Measurements from ENCODE around the gene BPGM. TPM values are rescaled to one million over a fixed set of nuclear protein-coding genes. Genes with fewer than 3 reads are reported as not detected.

Gene BPGM
- polyA plus RNA-seq, 1 experiment: 43.1 TPM

- no peak overlapping the region for H3K4me3 ChIP-seq (ENCODE audit: low read depth, low read length)
- DNase-seq (ENCODE audit: low read depth, low spot score): no peak
- CTCF ChIA-PET: interaction anchor here (0.8 to 2.0 kb wide), 3 partner anchors 9 to 35 kb away, joined by 3 to 7 read pairs (median 6); no protein-coding TSS in a partner anchor
- TF ChIP-seq CTCF (IDR thresholded peaks at IDR 0.05; ENCODE audit: low read depth, low read length): no peak
- H3K9me3 ChIP-seq (ENCODE audit: control insufficient read depth, insufficient read depth, low read length): no peaks in the 10 kb centered on the region
- no peak overlapping the region for H3K27ac ChIP-seq (ENCODE audit: low read depth, low read length)
- H3K27me3 ChIP-seq (ENCODE audit: control insufficient read depth, insufficient read depth, low read length): no peaks in the 10 kb centered on the region
- POLR2A ChIA-PET: no interaction called here
Observed at GRCh38 chr7:134667899-134668298, 21.2 kb downstream of the BPGM start.

DNA sequence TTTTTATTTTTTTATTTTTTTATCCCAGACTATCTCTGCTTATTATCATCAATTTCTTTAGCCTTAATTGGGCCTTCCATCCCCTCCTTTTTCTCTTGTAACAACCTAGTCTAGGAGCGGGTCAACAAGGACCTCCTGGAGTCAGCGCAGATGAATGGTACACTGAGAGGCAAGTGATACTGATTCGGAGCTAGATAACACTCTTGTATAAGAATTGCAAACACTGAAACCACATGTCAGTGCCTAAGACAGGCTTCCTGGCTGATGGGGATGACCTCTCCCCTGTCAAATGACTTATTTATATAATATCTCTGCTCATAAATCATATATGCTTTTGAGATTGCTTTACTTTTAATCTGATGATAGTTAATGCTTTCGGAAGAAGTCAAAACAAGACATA lies 22.7 kb downstream of the BPGM start:
- H3K27ac ChIP-seq (ENCODE audit: low read depth, low read length): no peak overlapping the region
- no peak for TF ChIP-seq CTCF (IDR thresholded peaks at IDR 0.05; ENCODE audit: low read depth, low read length)
- ChIA-PET CTCF (interaction anchor here (1.0 to 2.0 kb wide), 2 partner anchors 20 to 236 kb away, joined by 3 to 7 read pairs; no protein-coding TSS in a partner anchor), POLR2A (no interaction called here)
- H3K27me3 ChIP-seq (ENCODE audit: control insufficient read depth, insufficient read depth, low read length): no peaks in the 10 kb centered on the region
- no peaks in the 10 kb centered on the region for H3K9me3 ChIP-seq (ENCODE audit: control insufficient read depth, insufficient read depth, low read length)
- no peak for DNase-seq (ENCODE audit: low read depth, low spot score)
- no peak overlapping the region for H3K4me3 ChIP-seq (ENCODE audit: low read depth, low read length)

DNA sequence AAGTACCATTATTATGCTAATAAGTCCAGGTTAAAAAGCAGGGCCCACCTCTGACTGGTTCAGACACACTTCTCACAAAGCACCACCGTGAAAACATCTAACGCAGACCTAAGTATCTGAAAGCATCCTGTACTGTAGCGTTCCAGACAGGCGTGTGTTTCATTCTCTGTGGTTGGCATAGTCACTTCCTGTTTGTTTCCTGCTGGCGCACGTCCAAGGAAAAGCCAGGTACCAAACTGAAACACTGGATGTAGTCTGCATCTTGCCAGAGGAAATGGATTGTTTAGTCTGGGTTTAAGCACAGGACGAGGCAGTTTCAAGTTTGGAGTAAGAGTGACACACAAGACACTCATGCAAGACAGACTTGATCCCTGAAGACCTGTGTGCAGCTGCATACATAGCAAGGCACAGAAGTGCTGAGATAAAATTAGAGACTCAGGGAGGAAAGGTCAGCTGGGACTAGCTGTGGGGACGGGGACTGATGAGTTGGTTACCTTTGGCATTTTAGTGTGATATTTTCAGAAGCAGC lies 23.3 kb downstream of the BPGM start:
- Histone ChIP-seq H3K27ac (ENCODE audit: low read depth, low read length) (no peak overlapping the region), H3K27me3 (ENCODE audit: control insufficient read depth, insufficient read depth, low read length) (no peaks in the 10 kb centered on the region), H3K4me3 (ENCODE audit: low read depth, low read length) (no peak overlapping the region; the same call in 1 of the 2 replicates), H3K9me3 (ENCODE audit: control insufficient read depth, insufficient read depth, low read length) (no peaks in the 10 kb centered on the region)
- peak; percentile 76 for DNase-seq (ENCODE audit: low read depth, low spot score)
- POLR2A ChIA-PET: interaction anchor here (0.6 kb wide), 1 partner anchor 16 kb away, joined by 3 read pairs; no protein-coding TSS in a partner anchor
- TF ChIP-seq CTCF (IDR thresholded peaks at IDR 0.05; ENCODE audit: low read depth, low read length): no peak
- CTCF ChIA-PET: interaction anchor here (0.9 to 2.0 kb wide), 2 partner anchors 20 to 238 kb away, joined by 3 to 7 read pairs; no protein-coding TSS in a partner anchor

DNA sequence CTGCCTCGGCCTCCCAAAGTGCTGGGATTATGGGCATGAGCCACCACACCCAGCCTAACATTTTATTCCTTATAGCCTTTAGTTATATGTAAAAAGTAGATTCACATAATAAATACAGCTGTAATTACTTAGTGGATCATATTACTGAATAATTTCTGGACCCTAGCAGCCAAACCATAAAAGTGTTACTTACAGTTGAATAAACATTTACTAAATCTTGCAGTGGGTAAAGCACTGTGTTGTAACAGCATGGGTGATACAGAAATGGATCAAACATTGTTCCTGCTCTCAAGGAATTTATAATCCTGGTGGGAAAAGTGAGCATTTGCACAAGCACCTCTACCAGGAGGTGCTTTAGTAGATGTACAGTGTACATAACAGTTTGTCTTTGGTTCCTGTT lies 25.0 kb downstream of the BPGM start:
- Histone ChIP-seq H3K27ac (ENCODE audit: low read depth, low read length) (no peak overlapping the region), H3K9me3 (ENCODE audit: control insufficient read depth, insufficient read depth, low read length) (no peaks in the 10 kb centered on the region), H3K4me3 (ENCODE audit: low read depth, low read length) (no peak overlapping the region), H3K27me3 (ENCODE audit: control insufficient read depth, insufficient read depth, low read length) (no peaks in the 10 kb centered on the region)
- POLR2A ChIA-PET: no interaction called here
- no peak for TF ChIP-seq CTCF (IDR thresholded peaks at IDR 0.05; ENCODE audit: low read depth, low read length)
- DNase-seq (ENCODE audit: low read depth, low spot score): no peak
- CTCF ChIA-PET: interaction anchor here (0.9 to 1.1 kb wide), 3 partner anchors 11 to 26 kb away, joined by 3 to 8 read pairs (median 4); no protein-coding TSS in a partner anchor

GRCh38 chr7:134674424-134674823 lies 27.8 kb downstream of the BPGM start:
- no peaks in the 10 kb centered on the region for H3K9me3 ChIP-seq (ENCODE audit: control insufficient read depth, insufficient read depth, low read length)
- ChIA-PET CTCF (no interaction called here), POLR2A (no interaction called here)
- TF ChIP-seq CTCF (IDR thresholded peaks at IDR 0.05; ENCODE audit: low read depth, low read length): no peak
- DNase-seq (ENCODE audit: low read depth, low spot score): no peak
- no peak overlapping the region for H3K27ac ChIP-seq (ENCODE audit: low read depth, low read length)
- no peaks in the 10 kb centered on the region for H3K27me3 ChIP-seq (ENCODE audit: control insufficient read depth, insufficient read depth, low read length)
- no peak overlapping the region for H3K4me3 ChIP-seq (ENCODE audit: low read depth, low read length)

Data from AG04450 (cell line).